GM12874 (cell line): ENCODE measurements around the gene KCNK16.
A peak's percentile ranks its signal among the peaks of the same experiment; 100 is the strongest.

Experiments
- CTCF ChIP-seq: IDR thresholded peaks from 2 replicates; pipeline ENCODE4 v1.5.1; 2011; ENCODE audit warnings: low read depth, mild to moderate bottlenecking, control low read depth, low read length, moderate library complexity; ENCODE audit not compliant: insufficient read depth

Gene KCNK16

GRCh38 chr6:39347906-39348585 lies 25.5 kb upstream of the KCNK16 start:
- peak; percentile 85 for TF ChIP-seq CTCF

- TF ChIP-seq CTCF = no peak
Measured at GRCh38 chr6:39347206-39347605, 24.7 kb upstream of the KCNK16 start.

- TF ChIP-seq CTCF = no peak
Measured at GRCh38 chr6:39344821-39345280, 22.3 kb upstream of the KCNK16 start.

GRCh38 chr6:39343396-39343870 lies 20.9 kb upstream of the KCNK16 start:
- no peak for TF ChIP-seq CTCF

GRCh38 chr6:39342692-39343395 lies 20.3 kb upstream of the KCNK16 start:
- TF ChIP-seq CTCF = no peak

GRCh38 chr6:39341937-39342336 lies 19.4 kb upstream of the KCNK16 start:
- no peak for TF ChIP-seq CTCF

GRCh38 chr6:39341352-39341751 lies 18.9 kb upstream of the KCNK16 start:
- TF ChIP-seq CTCF = no peak
